Spleen (tissue), 7 donors: ENCODE measurements around the gene WDR5B.

Source experiments
- POLR2A ChIP-seq, 3 donors: fragments of 450-650 bp; IDR thresholded peaks; one replicate each; pipeline ENCODE4 v1.5.1; 2017; ENCODE audit warnings: antibody characterized with exemption in 3 of 3, mild to moderate bottlenecking in 1 of 3
- POLR2AphosphoS5 ChIP-seq, 3 donors: sonication (generic); formaldehyde crosslinking; IDR thresholded peaks; one replicate each; pipeline ENCODE4 v1.5.1; 2017; ENCODE audit warnings: antibody characterized with exemption in 3 of 3
- TF ChIP-seq, protein P1 (sequence below), 11 experiments: fragments of 200-600 bp in 7 of 11; fragments of 450-650 bp in 4 of 11; sonication (generic) in 4 of 11; IDR thresholded peaks in 8 of 11; conservative IDR thresholded peaks in 3 of 11; 1 replicate in 7 of 11; 2 replicates in 4 of 11; pipeline versions ENCODE4 v1.4.0 to v1.8.0; 2016 to 2021; ENCODE audit warnings: antibody characterized with exemption in 11 of 11, inconsistent platforms in 4 of 11, mild to moderate bottlenecking in 1 of 11
- donor health status: DM: no; HTN: no; CAD: no; lungs with moderate emphysema.
- donor health status: DM: no; HTN: no; CAD: no.
- donor health status: DM: no; HTN: no; CAD: no.

DNA sequence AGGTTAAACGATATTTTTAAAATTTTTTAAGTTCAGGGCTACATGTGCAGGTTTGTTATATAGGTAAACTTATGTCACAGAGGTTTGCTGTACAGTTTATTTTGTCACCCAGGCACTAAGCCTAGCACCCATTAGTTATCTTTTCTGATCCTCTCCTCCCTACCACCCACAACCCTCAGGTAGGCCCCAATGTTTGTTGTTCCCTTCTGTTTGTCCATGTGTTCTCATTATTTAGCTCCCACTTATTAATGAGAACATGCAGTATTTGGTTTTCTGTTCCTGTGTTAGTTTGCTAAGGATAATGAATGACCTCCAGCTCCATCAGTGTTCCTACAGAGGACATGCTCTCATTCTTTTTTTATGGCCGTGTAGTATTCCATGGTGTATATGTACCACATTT is 16.9 kb downstream of the WDR5B start:
- TF ChIP-seq POLR2A (IDR thresholded peaks at IDR 0.05) (no peak), POLR2AphosphoS5 (IDR thresholded peaks at IDR 0.05) (no peak)
- TF ChIP-seq, protein P1, sequence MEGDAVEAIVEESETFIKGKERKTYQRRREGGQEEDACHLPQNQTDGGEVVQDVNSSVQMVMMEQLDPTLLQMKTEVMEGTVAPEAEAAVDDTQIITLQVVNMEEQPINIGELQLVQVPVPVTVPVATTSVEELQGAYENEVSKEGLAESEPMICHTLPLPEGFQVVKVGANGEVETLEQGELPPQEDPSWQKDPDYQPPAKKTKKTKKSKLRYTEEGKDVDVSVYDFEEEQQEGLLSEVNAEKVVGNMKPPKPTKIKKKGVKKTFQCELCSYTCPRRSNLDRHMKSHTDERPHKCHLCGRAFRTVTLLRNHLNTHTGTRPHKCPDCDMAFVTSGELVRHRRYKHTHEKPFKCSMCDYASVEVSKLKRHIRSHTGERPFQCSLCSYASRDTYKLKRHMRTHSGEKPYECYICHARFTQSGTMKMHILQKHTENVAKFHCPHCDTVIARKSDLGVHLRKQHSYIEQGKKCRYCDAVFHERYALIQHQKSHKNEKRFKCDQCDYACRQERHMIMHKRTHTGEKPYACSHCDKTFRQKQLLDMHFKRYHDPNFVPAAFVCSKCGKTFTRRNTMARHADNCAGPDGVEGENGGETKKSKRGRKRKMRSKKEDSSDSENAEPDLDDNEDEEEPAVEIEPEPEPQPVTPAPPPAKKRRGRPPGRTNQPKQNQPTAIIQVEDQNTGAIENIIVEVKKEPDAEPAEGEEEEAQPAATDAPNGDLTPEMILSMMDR (IDR thresholded peaks at IDR 0.05 in 8 of 11, conservative IDR thresholded peaks at IDR 0.05 in 3 of 11): no peak
